ENCODE results near the gene ABI1. TPM values are rescaled to one million over a fixed set of nuclear protein-coding genes. Genes with fewer than 3 reads are reported as not detected.
A peak's percentile ranks its signal among the peaks of the same experiment; 100 is the strongest.

Gene ABI1
- total and polyA plus RNA-seq, 2 donors (not counting 1 experiment from before 2014, with no cell fraction given), result 37.8 to 80.5 TPM

DNA sequence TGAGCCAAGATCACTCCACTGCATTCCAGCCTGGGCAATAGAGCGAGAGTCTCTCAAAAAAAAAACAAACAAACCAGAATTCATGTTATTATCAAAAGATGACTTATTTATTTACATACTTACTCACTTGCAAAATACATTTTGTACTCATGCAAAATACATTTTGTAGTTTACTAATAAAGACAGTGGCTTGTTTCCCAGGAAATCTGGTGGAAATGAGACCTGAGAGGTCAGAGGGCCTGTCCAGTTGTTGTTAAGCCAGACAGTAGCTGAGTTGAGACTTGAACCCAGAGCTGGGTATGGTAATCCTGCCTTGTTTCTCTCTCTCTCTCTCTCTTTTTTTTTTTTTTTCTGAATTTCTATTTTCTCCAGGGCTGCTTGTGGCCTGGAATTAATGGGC, 133.8 kb downstream of the ABI1 start:
- Mint-ChIP-seq H3K27me3 (no peaks in the 10 kb centered on the region), H3K9me3 (ENCODE audit: insufficient read depth) (no peaks in the 10 kb centered on the region), H3K4me1 (peaks cover 12% of the 10 kb centered on the region), H3K27ac (no peak overlapping the region), H3K4me3 (no peak overlapping the region)
- Histone ChIP-seq H4K20me1 (ENCODE audit: control insufficient read depth, insufficient read depth, low read length, poor library complexity, severe bottlenecking) (no peaks in the 10 kb centered on the region), H3K79me2 (ENCODE audit: control insufficient read depth, insufficient read depth, low read length) (no peaks in the 10 kb centered on the region), H3K4me2 (replicated peaks; ENCODE audit: low read depth, low read length, poor library complexity, severe bottlenecking) (no peak overlapping the region), H3K27ac (ENCODE audit: low read length in 2 of 2) (no peak overlapping the region), H3K27me3 (replicated peaks in 1 of 4; ENCODE audit: control extremely low read depth in 1 of 4, control insufficient read depth in 3 of 4, insufficient read depth in 4 of 4, low read length in 3 of 4) (no peaks in the 10 kb centered on the region), H3K4me1 (ENCODE audit: control insufficient read depth in 2 of 2, insufficient read depth in 2 of 2, low read length in 2 of 2) (peaks cover 0 to 15% of the 10 kb centered on the region in 2 donors), H3K9ac (ENCODE audit: low read length) (no peak overlapping the region), H2AFZ (ENCODE audit: insufficient read depth, low read depth, low read length, poor library complexity, severe bottlenecking) (no peak overlapping the region), H3K4me3 (ENCODE audit: control extremely low read depth in 1 of 5, extremely low read depth in 1 of 5, insufficient read depth in 1 of 5, low read depth in 2 of 5, low read length in 4 of 5) (no peak overlapping the region), H3K9me3 (ENCODE audit: control extremely low read depth in 1 of 3, control insufficient read depth in 2 of 3, insufficient read depth in 1 of 3, low read length in 2 of 3) (no peaks in the 10 kb centered on the region), H3K36me3 (replicated peaks in 1 of 2; ENCODE audit: control extremely low read depth in 1 of 2, control insufficient read depth in 1 of 2, extremely low read depth in 1 of 2, insufficient read depth in 2 of 2, low read length in 1 of 2) (peaks cover 1 to 5% of the 10 kb centered on the region in 2 experiments)
- intact Hi-C loops (cut with micrococcal nuclease), result no loop called here
- ChIA-PET POLR2A (interaction anchor here (0.7 kb wide), 1 partner anchor 148 kb away, joined by 4 read pairs; no protein-coding TSS in a partner anchor), CTCF (interaction anchor here (0.6 to 13.3 kb wide), 42 partner anchors 8 to 1528 kb away, joined by 3 to 452 read pairs (median 5); partner anchors contain the start of gene ABI1)
- ATAC-seq (ENCODE audit: low read depth), result no peak
- TF ChIP-seq, protein P1, sequence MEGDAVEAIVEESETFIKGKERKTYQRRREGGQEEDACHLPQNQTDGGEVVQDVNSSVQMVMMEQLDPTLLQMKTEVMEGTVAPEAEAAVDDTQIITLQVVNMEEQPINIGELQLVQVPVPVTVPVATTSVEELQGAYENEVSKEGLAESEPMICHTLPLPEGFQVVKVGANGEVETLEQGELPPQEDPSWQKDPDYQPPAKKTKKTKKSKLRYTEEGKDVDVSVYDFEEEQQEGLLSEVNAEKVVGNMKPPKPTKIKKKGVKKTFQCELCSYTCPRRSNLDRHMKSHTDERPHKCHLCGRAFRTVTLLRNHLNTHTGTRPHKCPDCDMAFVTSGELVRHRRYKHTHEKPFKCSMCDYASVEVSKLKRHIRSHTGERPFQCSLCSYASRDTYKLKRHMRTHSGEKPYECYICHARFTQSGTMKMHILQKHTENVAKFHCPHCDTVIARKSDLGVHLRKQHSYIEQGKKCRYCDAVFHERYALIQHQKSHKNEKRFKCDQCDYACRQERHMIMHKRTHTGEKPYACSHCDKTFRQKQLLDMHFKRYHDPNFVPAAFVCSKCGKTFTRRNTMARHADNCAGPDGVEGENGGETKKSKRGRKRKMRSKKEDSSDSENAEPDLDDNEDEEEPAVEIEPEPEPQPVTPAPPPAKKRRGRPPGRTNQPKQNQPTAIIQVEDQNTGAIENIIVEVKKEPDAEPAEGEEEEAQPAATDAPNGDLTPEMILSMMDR (IDR thresholded peaks at IDR 0.05), result no peak
- no peak for TF ChIP-seq EZH2 (IDR thresholded peaks at IDR 0.05; ENCODE audit: borderline replicate concordance, insufficient read depth, low read depth, low read length, poor library complexity, severe bottlenecking)
- no peak for DNase-seq
- WGBS (ENCODE audit: insufficient coverage), result no CpG with 5 or more reads among the region's 1 CpG

- no peaks in the 10 kb centered on the region for H4K20me1 ChIP-seq (ENCODE audit: control insufficient read depth, insufficient read depth, low read length, poor library complexity, severe bottlenecking)
- peaks cover 3 to 5% of the 10 kb centered on the region in 2 experiments for H3K36me3 ChIP-seq (replicated peaks in 1 of 2; ENCODE audit: control extremely low read depth in 1 of 2, control insufficient read depth in 1 of 2, extremely low read depth in 1 of 2, insufficient read depth in 2 of 2, low read length in 1 of 2)
- no peak overlapping the region for H2AFZ ChIP-seq (ENCODE audit: insufficient read depth, low read depth, low read length, poor library complexity, severe bottlenecking)
- H3K9me3 ChIP-seq (ENCODE audit: control extremely low read depth in 1 of 3, control insufficient read depth in 2 of 3, insufficient read depth in 1 of 3, low read length in 2 of 3), result no peaks in the 10 kb centered on the region
- 54% methylated on average over 4 of the region's 8 CpGs for WGBS (ENCODE audit: insufficient coverage)
- DNase-seq (peak; percentile 74), ATAC-seq (ENCODE audit: low read depth) (peak; percentile 72)
- ChIA-PET POLR2A (no interaction called here), CTCF (interaction anchor here (0.5 to 13.3 kb wide), 72 partner anchors 9 to 1529 kb away, joined by 3 to 452 read pairs (median 4); partner anchors contain the start of genes ABI1, PDSS1 and YME1L1)
- peaks cover 10% of the 10 kb centered on the region for H3K4me1 Mint-ChIP-seq
- H3K27ac Mint-ChIP-seq, result no peak overlapping the region
- no peak overlapping the region for H3K9ac ChIP-seq (ENCODE audit: low read length)
- no peak overlapping the region for H3K4me3 Mint-ChIP-seq
- TF ChIP-seq, protein P1 (IDR thresholded peaks at IDR 0.05), result peak; percentile 98
- no peak for TF ChIP-seq EZH2 (IDR thresholded peaks at IDR 0.05; ENCODE audit: borderline replicate concordance, insufficient read depth, low read depth, low read length, poor library complexity, severe bottlenecking)
- no peak overlapping the region for H3K4me2 ChIP-seq (replicated peaks; ENCODE audit: low read depth, low read length, poor library complexity, severe bottlenecking)
- H3K4me1 ChIP-seq (ENCODE audit: control insufficient read depth in 2 of 2, insufficient read depth in 2 of 2, low read length in 2 of 2), result peaks cover 0 to 15% of the 10 kb centered on the region in 2 donors
- no peak overlapping the region for H3K27ac ChIP-seq (ENCODE audit: low read length in 2 of 2)
- H3K9me3 Mint-ChIP-seq (ENCODE audit: insufficient read depth), result no peaks in the 10 kb centered on the region
- no peaks in the 10 kb centered on the region for H3K27me3 ChIP-seq (replicated peaks in 1 of 4; ENCODE audit: control extremely low read depth in 1 of 4, control insufficient read depth in 3 of 4, insufficient read depth in 4 of 4, low read length in 3 of 4)
- intact Hi-C loops (cut with micrococcal nuclease), result loop anchor here (1.0 kb wide), 3 partner anchors 135 to 391 kb away; no protein-coding TSS in a partner anchor
- no peaks in the 10 kb centered on the region for H3K79me2 ChIP-seq (ENCODE audit: control insufficient read depth, insufficient read depth, low read length)
- no peak overlapping the region for H3K4me3 ChIP-seq (ENCODE audit: control extremely low read depth in 1 of 5, extremely low read depth in 1 of 5, insufficient read depth in 1 of 5, low read depth in 2 of 5, low read length in 4 of 5)
- no peaks in the 10 kb centered on the region for H3K27me3 Mint-ChIP-seq
Measured at GRCh38 chr10:26725837-26726727, 134.7 kb downstream of the ABI1 start.

All from B cell (primary cell).